ENCODE results near the gene SSBP4.

The SSBP4 gene

GRCh38 chr19:18446145-18446810 is 27.1 kb downstream of the SSBP4 start:
- DNase-seq: no peak

GRCh38 chr19:18446811-18447359 is 27.7 kb downstream of the SSBP4 start:
- no peak for DNase-seq

- no peak for DNase-seq
Observed at GRCh38 chr19:18449552-18449951, 30.4 kb downstream of the SSBP4 start.

- DNase-seq: no peak
Observed at GRCh38 chr19:18450021-18450930, 31.1 kb downstream of the SSBP4 start.

GRCh38 chr19:18450931-18451836 is 32.0 kb downstream of the SSBP4 start:
- peak; percentile 51 to 84 for DNase-seq

- DNase-seq: no peak
Observed at GRCh38 chr19:18452386-18452785, 33.2 kb downstream of the SSBP4 start.

- no peak for DNase-seq
Observed at GRCh38 chr19:18453269-18454024, 34.2 kb downstream of the SSBP4 start.

DNA sequence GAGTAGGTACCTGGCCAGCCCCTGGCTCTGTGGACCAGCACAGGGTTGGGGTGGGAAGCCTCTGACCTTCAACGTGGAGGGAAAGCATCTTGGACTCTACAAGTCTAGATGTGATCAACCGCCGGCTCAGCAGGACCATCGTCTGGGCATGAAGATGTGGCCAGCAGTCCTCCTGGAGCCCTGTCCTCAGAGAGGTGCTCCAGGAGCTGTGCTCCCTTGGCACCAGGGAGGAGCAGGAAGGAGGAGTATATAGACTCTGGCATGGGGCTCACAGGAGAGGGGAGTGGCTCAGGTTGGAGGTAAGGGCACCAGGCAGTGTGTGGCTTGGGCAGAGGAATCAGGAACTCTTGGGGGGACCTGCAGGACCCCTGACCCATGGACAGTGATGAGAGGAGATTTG is 37.1 kb downstream of the SSBP4 start:
- no peak for DNase-seq

- peak; percentile 37 to 69 for DNase-seq
Observed at GRCh38 chr19:18456974-18457373, 37.8 kb downstream of the SSBP4 start.

DNA sequence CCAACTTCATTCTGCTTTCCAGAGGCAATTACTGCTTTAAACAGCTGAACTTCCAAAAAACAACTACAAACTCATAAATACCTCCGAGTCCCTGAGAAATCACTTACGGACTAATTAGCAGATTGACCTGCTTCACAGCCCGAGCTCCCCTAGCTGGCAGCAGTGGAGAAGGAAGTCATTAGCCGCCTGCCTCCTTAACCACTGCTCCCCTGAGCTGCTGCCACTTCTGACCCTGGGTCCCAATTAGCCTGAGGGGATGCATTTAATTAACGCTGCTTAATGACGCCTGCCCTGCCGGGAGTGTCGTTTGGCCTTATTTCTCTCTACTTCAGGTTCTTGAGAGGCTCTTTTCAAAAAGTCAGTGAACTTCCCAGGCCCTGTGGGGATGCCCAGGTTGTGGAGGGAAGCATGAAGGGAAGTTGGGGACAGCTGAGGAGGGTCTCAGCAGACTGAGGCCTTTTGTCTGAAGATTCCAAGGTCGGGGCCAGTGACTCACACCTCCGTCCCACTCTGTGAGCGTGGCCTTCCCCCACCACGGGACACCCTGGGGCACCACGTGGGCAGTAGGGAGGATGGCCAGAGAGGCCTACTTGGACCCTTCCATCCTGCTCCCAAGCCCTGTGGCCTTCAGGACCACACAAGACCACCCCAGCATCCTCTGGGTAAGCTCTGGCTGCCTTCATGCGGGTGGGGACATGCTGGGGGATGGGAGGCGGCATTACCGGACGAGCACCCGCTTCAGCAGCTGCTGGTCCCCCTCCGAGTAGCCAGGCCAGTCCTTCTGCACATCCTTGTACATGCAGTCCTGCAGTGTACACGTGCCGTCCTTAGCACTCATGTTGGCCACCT is 38.5 kb downstream of the SSBP4 start:
- no peak for DNase-seq

DNA sequence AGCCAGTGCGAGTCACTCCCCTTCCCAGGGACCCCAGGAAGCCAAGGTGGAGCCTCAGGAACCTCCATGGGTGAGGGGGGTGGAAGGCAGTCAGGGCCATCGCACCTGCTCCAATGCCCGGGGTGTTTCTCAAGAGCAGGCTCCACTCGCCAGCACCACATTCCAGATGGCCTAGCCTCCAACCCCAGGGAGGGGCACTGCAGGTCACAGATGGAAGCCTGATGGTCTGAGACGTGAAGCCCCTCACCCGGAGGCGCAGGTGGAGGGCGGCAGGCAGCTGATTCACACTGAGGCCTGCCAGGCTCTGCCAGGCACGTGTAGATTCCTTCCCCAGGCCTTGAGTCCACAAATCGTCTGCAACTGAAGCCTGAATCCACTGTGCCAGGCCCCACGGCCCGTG is 41.7 kb downstream of the SSBP4 start:
- no peak for DNase-seq

DNA sequence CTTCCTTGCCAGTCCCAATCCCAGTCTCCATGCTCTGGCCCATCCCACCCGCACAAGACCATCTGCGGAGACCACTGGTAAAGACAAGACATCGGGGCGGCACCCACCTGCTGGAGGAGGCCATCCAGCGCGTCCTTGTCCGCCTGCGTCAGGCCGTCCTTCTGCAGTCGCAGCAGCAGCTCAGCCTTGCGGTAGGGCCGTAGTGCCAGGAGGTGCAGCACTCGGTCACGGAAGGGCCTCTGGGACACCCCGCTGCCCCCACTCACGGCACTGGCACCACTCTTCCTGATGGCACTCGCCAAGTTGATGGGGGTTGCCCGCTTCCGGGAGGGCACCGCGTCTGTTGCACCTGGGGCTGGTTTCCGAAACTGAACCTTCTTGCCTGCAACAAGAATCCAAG is 42.3 kb downstream of the SSBP4 start:
- no peak for DNase-seq

GRCh38 chr19:18464646-18465045 is 45.4 kb downstream of the SSBP4 start:
- peak; percentile 18 to 76 for DNase-seq

DNA sequence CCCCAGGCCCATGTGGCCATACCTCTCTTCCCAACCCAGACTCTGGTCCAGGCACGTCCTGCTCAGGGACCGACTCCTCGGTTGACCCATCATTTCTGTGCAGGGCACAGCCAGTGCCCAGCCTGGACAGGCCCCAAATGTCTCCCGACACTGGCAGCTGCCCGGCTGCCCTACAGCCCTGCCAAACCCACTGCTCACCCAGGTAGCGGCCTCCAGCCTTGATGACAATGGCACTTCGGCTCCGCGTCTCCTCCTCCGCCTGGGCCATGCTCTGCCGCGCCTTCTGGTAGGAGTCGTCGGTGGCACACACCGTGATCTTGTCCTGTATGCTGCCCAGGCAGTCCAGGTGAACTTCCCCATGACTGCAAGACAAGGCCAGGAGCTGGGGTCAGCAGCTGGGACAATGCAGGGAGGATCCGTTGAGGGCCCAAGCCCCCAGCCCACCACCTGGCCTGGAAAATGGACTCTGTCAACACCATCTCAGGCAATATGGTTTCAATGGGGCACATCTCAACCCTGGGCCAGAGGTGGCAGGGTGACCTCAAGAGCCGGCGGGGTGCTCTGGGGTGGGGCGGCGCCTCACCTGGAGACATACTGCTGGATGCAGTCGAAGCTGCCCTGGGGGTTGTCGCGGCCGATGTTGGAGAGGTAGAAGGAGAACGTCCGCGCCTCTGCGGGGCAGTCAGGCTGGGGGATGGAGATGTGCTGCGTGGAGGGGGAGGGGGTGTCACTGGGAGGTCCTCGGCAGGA is 46.2 kb downstream of the SSBP4 start:
- DNase-seq: no peak

- DNase-seq: no peak
Observed at GRCh38 chr19:18465964-18466339, 46.8 kb downstream of the SSBP4 start.

- no peak for DNase-seq
Observed at GRCh38 chr19:18466354-18466753, 47.2 kb downstream of the SSBP4 start.

GRCh38 chr19:18467978-18468377 is 48.8 kb downstream of the SSBP4 start:
- DNase-seq: no peak

DNA sequence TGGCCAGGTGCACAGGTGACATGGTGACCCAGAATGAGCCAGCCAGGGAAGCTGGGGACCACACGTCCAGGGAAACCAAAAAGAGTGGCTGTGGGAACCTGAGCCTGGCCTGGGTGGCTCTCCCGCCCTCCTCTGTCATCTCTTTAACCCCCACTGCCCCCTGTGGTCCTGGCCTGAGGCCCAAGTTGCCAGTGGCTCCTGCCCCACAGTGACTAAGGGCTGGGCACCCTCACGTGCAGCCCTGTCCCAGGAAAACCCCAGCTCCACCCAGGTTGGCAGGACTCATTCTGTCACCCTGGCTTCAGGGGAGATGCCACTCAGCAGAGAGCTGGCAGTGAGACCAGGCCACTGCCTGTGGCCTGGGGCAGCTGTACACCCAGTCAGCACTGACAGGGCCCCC is 49.3 kb downstream of the SSBP4 start:
- no peak for DNase-seq

DNA sequence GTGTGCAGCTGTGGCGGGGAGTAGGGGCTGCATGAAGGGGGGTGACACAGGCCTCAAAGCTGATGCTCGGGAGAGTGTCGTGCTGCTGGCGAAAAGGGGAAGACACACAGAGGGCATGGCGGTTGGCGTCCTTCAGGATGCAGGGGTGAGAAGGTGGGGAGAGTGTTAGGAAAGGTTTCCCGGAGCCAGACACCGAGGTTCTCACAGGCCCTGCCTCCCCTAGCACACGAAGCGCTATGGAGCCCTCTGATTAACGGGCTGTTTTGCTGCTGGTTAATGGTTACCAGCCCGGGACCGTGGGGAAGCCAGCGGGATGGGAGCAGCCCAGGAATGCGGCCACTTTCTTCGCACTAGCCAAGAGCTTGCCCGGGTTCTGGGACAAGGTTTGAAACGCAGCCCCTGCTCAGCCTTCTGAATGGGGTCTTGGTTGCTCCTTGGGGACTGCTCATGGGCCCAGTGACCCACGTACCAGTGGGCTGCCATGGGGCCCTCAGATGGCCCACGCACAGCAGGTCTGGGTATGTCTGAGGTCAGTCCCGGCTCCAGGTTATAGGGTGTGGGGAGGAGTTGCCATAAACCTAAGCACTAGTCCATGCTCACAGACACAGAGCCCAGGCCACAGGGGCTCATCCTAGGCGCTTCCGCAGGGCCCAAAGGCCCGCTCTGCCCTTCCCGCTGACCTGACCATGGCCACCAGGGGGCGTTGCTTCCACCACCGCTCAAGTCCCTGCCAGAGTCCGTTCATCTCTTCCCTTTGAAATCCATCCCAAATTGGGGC is 50.1 kb downstream of the SSBP4 start:
- peak in 1 of 2 experiments; percentile 60 for DNase-seq

- DNase-seq: no peak
Observed at GRCh38 chr19:18470787-18471186, 51.6 kb downstream of the SSBP4 start.
